Gastroesophageal sphincter (tissue), 3 donors: ENCODE results near the gene MRPS9.

ENCODE experiments used
- POLR2A ChIP-seq, 2 donors: fragments of 450-650 bp; IDR thresholded peaks; one replicate each; pipeline ENCODE4 v1.6.1; 2017; ENCODE audit warnings: antibody characterized with exemption in 2 of 2, mild to moderate bottlenecking in 2 of 2, moderate library complexity in 1 of 2
- TF ChIP-seq, protein P1 (sequence below), 4 experiments: fragments of 200-600 bp in 2 of 4; fragments of 450-650 bp in 2 of 4; sonication (generic) in 1 of 4; IDR thresholded peaks; one replicate each; pipeline ENCODE4 v1.5.1; 2017 to 2019; ENCODE audit warnings: antibody characterized with exemption in 4 of 4, mild to moderate bottlenecking in 2 of 4, moderate library complexity in 2 of 4

GRCh38 chr2:105071379-105071778 lies 33.5 kb downstream of the MRPS9 start:
- TF ChIP-seq, protein P1, sequence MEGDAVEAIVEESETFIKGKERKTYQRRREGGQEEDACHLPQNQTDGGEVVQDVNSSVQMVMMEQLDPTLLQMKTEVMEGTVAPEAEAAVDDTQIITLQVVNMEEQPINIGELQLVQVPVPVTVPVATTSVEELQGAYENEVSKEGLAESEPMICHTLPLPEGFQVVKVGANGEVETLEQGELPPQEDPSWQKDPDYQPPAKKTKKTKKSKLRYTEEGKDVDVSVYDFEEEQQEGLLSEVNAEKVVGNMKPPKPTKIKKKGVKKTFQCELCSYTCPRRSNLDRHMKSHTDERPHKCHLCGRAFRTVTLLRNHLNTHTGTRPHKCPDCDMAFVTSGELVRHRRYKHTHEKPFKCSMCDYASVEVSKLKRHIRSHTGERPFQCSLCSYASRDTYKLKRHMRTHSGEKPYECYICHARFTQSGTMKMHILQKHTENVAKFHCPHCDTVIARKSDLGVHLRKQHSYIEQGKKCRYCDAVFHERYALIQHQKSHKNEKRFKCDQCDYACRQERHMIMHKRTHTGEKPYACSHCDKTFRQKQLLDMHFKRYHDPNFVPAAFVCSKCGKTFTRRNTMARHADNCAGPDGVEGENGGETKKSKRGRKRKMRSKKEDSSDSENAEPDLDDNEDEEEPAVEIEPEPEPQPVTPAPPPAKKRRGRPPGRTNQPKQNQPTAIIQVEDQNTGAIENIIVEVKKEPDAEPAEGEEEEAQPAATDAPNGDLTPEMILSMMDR (IDR thresholded peaks at IDR 0.05) = no peak
- TF ChIP-seq POLR2A (IDR thresholded peaks at IDR 0.05) = no peak
